Kidney (tissue), 14 donors: ENCODE data around the gene FOXN3. TPM values are rescaled to one million over a fixed set of nuclear protein-coding genes. Genes with fewer than 3 reads are reported as not detected.

Source experiments
- DNase-seq, 5 donors: peaks; one replicate each; pipeline ENCODE4 v3.0.0-alpha.2; 2013 to 2020
- FAIRE-seq: peaks from 2 replicates; lab custom pipeline; 2012; peaks lifted over from hg19 to GRCh38; lab: Jason Lieb, UNC
- H3K27ac ChIP-seq, 2 donors: one replicate each; pipeline ENCODE4 v1.7.0; 2013; ENCODE audit warnings: low read depth in 2 of 2, low read length in 2 of 2, inconsistent platforms in 1 of 2
- H3K27me3 ChIP-seq: one replicate; pipeline ENCODE4 v1.7.1; 2013; ENCODE audit warnings: low read length, inconsistent platforms; ENCODE audit not compliant: control insufficient read depth, insufficient read depth
- H3K36me3 ChIP-seq, 3 donors: one replicate each; pipeline versions ENCODE4 v1.7.0 to v1.7.1; 2013; ENCODE audit warnings: low read length in 3 of 3, control low read depth in 1 of 3, inconsistent platforms in 1 of 3; ENCODE audit not compliant: insufficient read depth in 3 of 3, control insufficient read depth in 2 of 3
- H3K4me1 ChIP-seq, 3 donors: one replicate each; pipeline versions ENCODE4 v1.7.0 to v1.7.1; 2013; ENCODE audit warnings: low read length in 3 of 3, inconsistent platforms in 1 of 3, low read depth in 1 of 3; ENCODE audit not compliant: control insufficient read depth in 2 of 3, insufficient read depth in 2 of 3
- H3K4me3 ChIP-seq, 3 donors: one replicate each; pipeline versions ENCODE4 v1.7.0 to v1.8.1; 2013; ENCODE audit warnings: low read length in 3 of 3, control low read depth in 1 of 3, inconsistent platforms in 1 of 3
- H3K9ac ChIP-seq, 3 donors: one replicate each; pipeline versions ENCODE4 v1.7.0 to v1.7.1; 2013; ENCODE audit warnings: low read length in 3 of 3, control low read depth in 1 of 3, inconsistent platforms in 1 of 3
- H3K9me3 ChIP-seq, 3 donors: one replicate each; pipeline versions ENCODE4 v1.7.0 to v1.7.1; 2013; ENCODE audit warnings: low read length in 3 of 3, control low read depth in 1 of 3, inconsistent platforms in 1 of 3; ENCODE audit not compliant: control insufficient read depth in 2 of 3, insufficient read depth in 1 of 3
- CTCF ChIP-seq: IDR thresholded peaks from 3 replicates; pipeline ENCODE4 v1.5.1; 2012; ENCODE audit warnings: mild to moderate bottlenecking, moderate library complexity, borderline replicate concordance; ENCODE audit not compliant: insufficient read depth; ENCODE audit errors: extremely low read depth
- intact Hi-C: fragments of 100-400 bp; cut with DNase I; formaldehyde crosslinking; loops from one replicate; pipeline ENCODE4 v1.11.1; 2022
- polyA plus RNA-seq: library from polyadenylated mRNA; stranded (reverse); fragments of 350-450 nt; fragmentation: Illumina TruSeq; extraction: RNeasy Lipid Tissue Mini Kit (QIAGEN cat#74804); gene quantifications from one replicate; pipeline ENCODE4 v1.2.3, GENCODE V29; 2014; ENCODE audit warnings: low read depth, low replicate concordance; ENCODE audit not compliant: insufficient read depth
- total RNA-seq: library from RNA; stranded (reverse); fragmentation: NEBNext Ultra II Directional; extraction: Animal tissue kit (Norgen Biotek cat#: 25700); gene quantifications from one replicate; pipeline ENCODE4 v1.2.1, GENCODE V29; 2021
- donor health status: control.
- donor health status: control.
- donor health status: control.
- donor health status: control.
- donor health status: control.
- donor health status: DM: yes; HTN: yes; CAD: no.
- donor health status: Normal renal cell carcinoma (clear cell type).

The FOXN3 gene
- total and polyA plus RNA-seq, 2 donors from 2014 or later, result 6.4 to 50.1 TPM

- no peak overlapping the region for H3K27ac ChIP-seq
- no peaks in the 10 kb centered on the region for H3K27me3 ChIP-seq
- H3K4me3 ChIP-seq, result no peak overlapping the region
- no peak for TF ChIP-seq CTCF
- intact Hi-C loops, result no loop called here
- DNase-seq (no peak), FAIRE-seq (no peak)
- peaks cover 3 to 15% (median 6%) of the 10 kb centered on the region in 3 donors for H3K4me1 ChIP-seq
- peaks cover 0 to 2% (median 0%) of the 10 kb centered on the region in 3 donors for H3K36me3 ChIP-seq
- H3K9me3 ChIP-seq, result no peaks in the 10 kb centered on the region
- H3K9ac ChIP-seq, result no peak overlapping the region
Observed at GRCh38 chr14:89353766-89354113, 63.3 kb downstream of the FOXN3 start.

DNA sequence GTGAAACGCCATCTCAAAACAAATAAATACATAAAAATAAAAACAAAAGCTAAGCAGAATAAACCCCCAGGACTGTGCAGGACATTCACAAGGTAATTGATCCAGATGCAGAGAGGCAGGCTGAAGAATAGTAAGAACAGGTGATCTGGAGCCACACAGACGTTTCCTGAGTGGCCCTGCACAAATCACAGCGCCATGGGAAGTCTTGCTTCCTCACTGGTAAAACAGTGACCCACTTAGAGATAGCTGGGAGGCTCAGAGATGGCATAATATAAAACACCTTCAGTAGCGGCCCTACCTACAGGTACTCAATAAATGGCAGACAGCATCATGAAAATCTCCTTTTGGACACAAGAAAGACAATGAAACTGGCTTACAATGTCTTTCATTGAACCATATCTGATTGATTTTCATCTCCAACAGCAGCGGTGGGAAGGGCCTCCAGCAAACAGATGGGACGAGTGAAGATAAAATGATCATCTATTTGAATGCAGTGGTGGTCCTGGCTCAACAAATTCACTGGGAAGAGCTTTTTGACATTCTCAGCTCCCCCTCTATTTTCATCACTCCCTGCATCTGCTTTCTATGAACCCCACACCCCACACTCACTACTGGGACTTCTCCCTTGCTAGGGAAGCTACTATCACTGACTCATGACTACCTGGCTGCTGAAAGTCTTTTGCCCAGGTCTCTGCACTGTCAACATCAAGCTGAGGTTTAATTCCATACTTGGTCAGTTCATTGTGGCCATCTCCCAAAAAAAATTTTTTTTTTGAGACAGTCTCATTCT is 63.9 kb downstream of the FOXN3 start:
- H3K27ac ChIP-seq, result no peak overlapping the region
- peaks cover 3 to 20% (median 6%) of the 10 kb centered on the region in 3 donors for H3K4me1 ChIP-seq
- no peak overlapping the region for H3K4me3 ChIP-seq
- no peak overlapping the region for H3K9ac ChIP-seq
- no peak for TF ChIP-seq CTCF
- DNase-seq, result no peak
- no peak for FAIRE-seq
- H3K36me3 ChIP-seq, result no peaks in the 10 kb centered on the region
- intact Hi-C loops, result no loop called here
- no peaks in the 10 kb centered on the region for H3K27me3 ChIP-seq
- H3K9me3 ChIP-seq, result no peaks in the 10 kb centered on the region

- H3K36me3 ChIP-seq, result no peaks in the 10 kb centered on the region
- DNase-seq (peak in 4 of 5 donors; percentile 56 to 87 (median 69)), FAIRE-seq (no peak)
- H3K9ac ChIP-seq, result no peak overlapping the region
- TF ChIP-seq CTCF, result no peak
- H3K9me3 ChIP-seq, result no peaks in the 10 kb centered on the region
- intact Hi-C loops, result no loop called here
- H3K27ac ChIP-seq, result peak overlapping the region in 1 of 2 donors; percentile 18
- no peak overlapping the region for H3K4me3 ChIP-seq
- H3K4me1 ChIP-seq, result peaks cover 3 to 20% (median 6%) of the 10 kb centered on the region in 3 donors
- H3K27me3 ChIP-seq, result no peaks in the 10 kb centered on the region
Observed at GRCh38 chr14:89351516-89352404, 65.3 kb downstream of the FOXN3 start.
